Fibroblast of lung (primary cell): Measurements from ENCODE around the gene ZFHX2.

Experiments
- EZH2 ChIP-seq: IDR thresholded peaks from 2 replicates; pipeline ENCODE4 v1.5.1; 2012; ENCODE audit warnings: low read length, control low read depth, mild to moderate bottlenecking; ENCODE audit errors: missing control alignments
- TF ChIP-seq, protein P1 (sequence below), 2 donors: IDR thresholded peaks in 1 of 2; conservative IDR thresholded peaks in 1 of 2; 1 replicate in 1 of 2; 2 replicates in 1 of 2; pipeline ENCODE4 v1.5.1; 2011 to 2012; ENCODE audit warnings: low read length in 2 of 2, control low read depth in 1 of 2, inconsistent platforms in 1 of 2, low read depth in 1 of 2, mild to moderate bottlenecking in 1 of 2

GRCh38 chr14:23542261-23542660, 9.3 kb downstream of the ZFHX2 start:
- TF ChIP-seq, protein P1, sequence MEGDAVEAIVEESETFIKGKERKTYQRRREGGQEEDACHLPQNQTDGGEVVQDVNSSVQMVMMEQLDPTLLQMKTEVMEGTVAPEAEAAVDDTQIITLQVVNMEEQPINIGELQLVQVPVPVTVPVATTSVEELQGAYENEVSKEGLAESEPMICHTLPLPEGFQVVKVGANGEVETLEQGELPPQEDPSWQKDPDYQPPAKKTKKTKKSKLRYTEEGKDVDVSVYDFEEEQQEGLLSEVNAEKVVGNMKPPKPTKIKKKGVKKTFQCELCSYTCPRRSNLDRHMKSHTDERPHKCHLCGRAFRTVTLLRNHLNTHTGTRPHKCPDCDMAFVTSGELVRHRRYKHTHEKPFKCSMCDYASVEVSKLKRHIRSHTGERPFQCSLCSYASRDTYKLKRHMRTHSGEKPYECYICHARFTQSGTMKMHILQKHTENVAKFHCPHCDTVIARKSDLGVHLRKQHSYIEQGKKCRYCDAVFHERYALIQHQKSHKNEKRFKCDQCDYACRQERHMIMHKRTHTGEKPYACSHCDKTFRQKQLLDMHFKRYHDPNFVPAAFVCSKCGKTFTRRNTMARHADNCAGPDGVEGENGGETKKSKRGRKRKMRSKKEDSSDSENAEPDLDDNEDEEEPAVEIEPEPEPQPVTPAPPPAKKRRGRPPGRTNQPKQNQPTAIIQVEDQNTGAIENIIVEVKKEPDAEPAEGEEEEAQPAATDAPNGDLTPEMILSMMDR (conservative IDR thresholded peaks at IDR 0.05 in 1 of 2, IDR thresholded peaks at IDR 0.05 in 1 of 2; ENCODE audit: low read depth in 1 of 2, low read length in 2 of 2) = no peak
- no peak for TF ChIP-seq EZH2
